ENCODE measurements around the gene CCDC85B. TPM values are rescaled to one million over a fixed set of nuclear protein-coding genes. Genes with fewer than 3 reads are reported as not detected.
A peak's percentile ranks its signal among the peaks of the same experiment; 100 is the strongest.

The CCDC85B gene
- polyA plus RNA-seq, 3 donors, result 20.8 to 35.2 (median 24.4) TPM

DNA sequence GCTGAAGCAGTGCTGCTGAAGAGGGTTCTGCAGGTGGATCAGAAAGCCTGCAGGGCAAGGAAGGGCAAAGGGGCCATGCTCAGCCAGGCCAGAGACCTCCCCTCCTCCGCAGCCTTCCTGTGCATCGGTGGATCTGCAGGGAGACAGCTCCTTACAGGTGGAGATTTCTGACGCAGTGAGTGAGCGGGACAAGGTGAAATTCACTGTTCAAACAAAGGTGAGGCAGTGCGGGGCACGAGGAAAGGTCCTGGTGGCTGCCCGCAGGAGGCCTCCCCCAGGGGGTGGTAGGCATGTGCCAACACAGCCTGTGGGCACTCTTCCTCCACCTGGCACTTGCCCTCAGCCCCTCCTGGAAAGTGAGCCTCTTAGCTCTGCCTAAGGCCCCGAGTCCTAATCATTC lies 41.1 kb upstream of the CCDC85B start:
- H2AFZ ChIP-seq (ENCODE audit: insufficient read depth, low read depth, low read length, poor library complexity, severe bottlenecking), result no peak overlapping the region
- Mint-ChIP-seq H3K27me3 (ENCODE audit: low read depth in 3 of 3) (peaks cover 0 to 5% (median 0%) of the 10 kb centered on the region in 3 donors), H3K27ac (peak overlapping the region in 1 of 7 donors; percentile 3), H3K4me3 (no peak overlapping the region), H3K9me3 (peaks cover 0 to 10% (median 8%) of the 10 kb centered on the region in 7 donors), H3K36me3 (peaks cover 24 to 34% of the 10 kb centered on the region in 2 donors), H3K4me1 (peaks cover 17% of the 10 kb centered on the region)
- no peak overlapping the region for H3K27ac ChIP-seq (ENCODE audit: low read depth in 1 of 2, low read length in 2 of 2)
- peaks cover 49% of the 10 kb centered on the region for H4K20me1 ChIP-seq (ENCODE audit: insufficient read depth, low read length)
- WGBS (ENCODE audit: insufficient coverage), result 83% methylated on average over 6 of the region's 8 CpGs
- intact Hi-C loops (cut with micrococcal nuclease), result no loop called here
- no peak overlapping the region for H3K9ac ChIP-seq (ENCODE audit: insufficient read depth, low read length, poor library complexity, severe bottlenecking)
- H3K4me2 ChIP-seq (replicated peaks; ENCODE audit: extremely low read depth, low read length, poor library complexity, severe bottlenecking), result no peak overlapping the region
- H3K27me3 ChIP-seq (ENCODE audit: control insufficient read depth in 2 of 2, insufficient read depth in 2 of 2, low read length in 2 of 2), result no peaks in the 10 kb centered on the region
- H3K36me3 ChIP-seq (replicated peaks in 1 of 2; ENCODE audit: control insufficient read depth in 1 of 2, insufficient read depth in 2 of 2, low read length in 2 of 2), result peaks cover 24 to 39% of the 10 kb centered on the region in 2 donors
- H3K79me2 ChIP-seq (ENCODE audit: insufficient read depth, low read length), result peaks cover 12% of the 10 kb centered on the region
- TF ChIP-seq, protein P1, sequence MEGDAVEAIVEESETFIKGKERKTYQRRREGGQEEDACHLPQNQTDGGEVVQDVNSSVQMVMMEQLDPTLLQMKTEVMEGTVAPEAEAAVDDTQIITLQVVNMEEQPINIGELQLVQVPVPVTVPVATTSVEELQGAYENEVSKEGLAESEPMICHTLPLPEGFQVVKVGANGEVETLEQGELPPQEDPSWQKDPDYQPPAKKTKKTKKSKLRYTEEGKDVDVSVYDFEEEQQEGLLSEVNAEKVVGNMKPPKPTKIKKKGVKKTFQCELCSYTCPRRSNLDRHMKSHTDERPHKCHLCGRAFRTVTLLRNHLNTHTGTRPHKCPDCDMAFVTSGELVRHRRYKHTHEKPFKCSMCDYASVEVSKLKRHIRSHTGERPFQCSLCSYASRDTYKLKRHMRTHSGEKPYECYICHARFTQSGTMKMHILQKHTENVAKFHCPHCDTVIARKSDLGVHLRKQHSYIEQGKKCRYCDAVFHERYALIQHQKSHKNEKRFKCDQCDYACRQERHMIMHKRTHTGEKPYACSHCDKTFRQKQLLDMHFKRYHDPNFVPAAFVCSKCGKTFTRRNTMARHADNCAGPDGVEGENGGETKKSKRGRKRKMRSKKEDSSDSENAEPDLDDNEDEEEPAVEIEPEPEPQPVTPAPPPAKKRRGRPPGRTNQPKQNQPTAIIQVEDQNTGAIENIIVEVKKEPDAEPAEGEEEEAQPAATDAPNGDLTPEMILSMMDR (IDR thresholded peaks at IDR 0.05), result no peak
- no peak overlapping the region for H3K4me3 ChIP-seq (replicated peaks in 1 of 3; ENCODE audit: low read depth in 2 of 3, low read length in 3 of 3)
- no peaks in the 10 kb centered on the region for H3K4me1 ChIP-seq (ENCODE audit: control insufficient read depth in 1 of 2, insufficient read depth in 2 of 2, low read length in 2 of 2)
- peaks cover 4 to 8% of the 10 kb centered on the region in 2 donors for H3K9me3 ChIP-seq (replicated peaks in 1 of 2; ENCODE audit: control insufficient read depth in 1 of 2, insufficient read depth in 1 of 2, low read length in 2 of 2)
- DNase-seq, result no peak

DNA sequence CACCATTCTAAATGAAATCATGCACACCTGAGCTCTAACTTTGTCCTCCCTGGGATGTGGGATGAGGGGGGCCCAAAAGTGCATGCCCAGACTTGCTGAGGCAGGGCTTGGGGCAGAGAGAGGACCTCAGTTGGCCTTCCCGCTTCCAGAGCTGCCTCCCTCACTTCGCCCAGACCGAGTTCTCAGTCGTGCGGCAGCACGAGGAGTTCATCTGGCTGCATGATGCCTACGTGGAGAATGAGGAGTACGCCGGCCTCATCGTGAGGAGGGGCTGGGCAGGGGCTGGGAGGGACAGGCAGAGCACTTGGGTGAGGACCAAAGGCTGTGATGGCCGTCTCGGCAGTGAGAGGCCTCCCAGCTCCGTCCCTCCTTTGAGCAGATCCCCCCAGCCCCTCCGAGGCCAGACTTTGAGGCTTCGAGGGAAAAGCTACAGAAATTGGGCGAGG lies 40.7 kb upstream of the CCDC85B start:
- no peak for DNase-seq
- Mint-ChIP-seq H3K27me3 (ENCODE audit: low read depth in 3 of 3) (peaks cover 0 to 5% (median 0%) of the 10 kb centered on the region in 3 donors), H3K4me3 (no peak overlapping the region), H3K4me1 (peaks cover 22% of the 10 kb centered on the region), H3K36me3 (peaks cover 28 to 38% of the 10 kb centered on the region in 2 donors), H3K27ac (no peak overlapping the region), H3K9me3 (peaks cover 0 to 10% (median 8%) of the 10 kb centered on the region in 7 donors)
- Histone ChIP-seq H3K27me3 (ENCODE audit: control insufficient read depth in 2 of 2, insufficient read depth in 2 of 2, low read length in 2 of 2) (no peaks in the 10 kb centered on the region), H3K9ac (ENCODE audit: insufficient read depth, low read length, poor library complexity, severe bottlenecking) (no peak overlapping the region), H3K36me3 (replicated peaks in 1 of 2; ENCODE audit: control insufficient read depth in 1 of 2, insufficient read depth in 2 of 2, low read length in 2 of 2) (peaks cover 29 to 43% of the 10 kb centered on the region in 2 donors), H4K20me1 (ENCODE audit: insufficient read depth, low read length) (peaks cover 53% of the 10 kb centered on the region), H3K4me1 (ENCODE audit: control insufficient read depth in 1 of 2, insufficient read depth in 2 of 2, low read length in 2 of 2) (no peaks in the 10 kb centered on the region), H3K9me3 (replicated peaks in 1 of 2; ENCODE audit: control insufficient read depth in 1 of 2, insufficient read depth in 1 of 2, low read length in 2 of 2) (peaks cover 4 to 8% of the 10 kb centered on the region in 2 donors), H3K4me2 (replicated peaks; ENCODE audit: extremely low read depth, low read length, poor library complexity, severe bottlenecking) (no peak overlapping the region), H3K4me3 (replicated peaks in 1 of 3; ENCODE audit: low read depth in 2 of 3, low read length in 3 of 3) (no peak overlapping the region), H3K79me2 (ENCODE audit: insufficient read depth, low read length) (peaks cover 16% of the 10 kb centered on the region), H3K27ac (ENCODE audit: low read depth in 1 of 2, low read length in 2 of 2) (no peak overlapping the region), H2AFZ (ENCODE audit: insufficient read depth, low read depth, low read length, poor library complexity, severe bottlenecking) (no peak overlapping the region)
- 84% methylated on average over 14 of the region's 16 CpGs for WGBS (ENCODE audit: insufficient coverage)
- intact Hi-C loops (cut with micrococcal nuclease), result no loop called here
- TF ChIP-seq, protein P1 (IDR thresholded peaks at IDR 0.05), result no peak
